ENCODE measurements around the gene SLC7A8.

GRCh38 chr14:23125933-23126524 lies 57.4 kb downstream of the SLC7A8 start:
- TF ChIP-seq CTCF (IDR thresholded peaks at IDR 0.05) (no peak), POLR2A (IDR thresholded peaks at IDR 0.05) (no peak)
